Endometrium (tissue), 2 donors: ENCODE data around the gene NDUFA13.

Experiments
- FAIRE-seq: peaks from 2 replicates; lab custom pipeline; 2012; peaks lifted over from hg19 to GRCh38; lab: Jason Lieb, UNC
- donor health status: control.
- donor health status: control.

The NDUFA13 gene

GRCh38 chr19:19571071-19571786 is 55.2 kb downstream of the NDUFA13 start:
- no peak for FAIRE-seq

- no peak for FAIRE-seq
Observed at GRCh38 chr19:19575411-19575810, 59.4 kb downstream of the NDUFA13 start.
